Suprapubic skin (tissue), 3 donors: ENCODE data around the gene CDH22.

Experiments used
- EP300 ChIP-seq: sonication (generic); formaldehyde crosslinking; IDR thresholded peaks from one replicate; pipeline ENCODE4 v1.6.1; 2017; ENCODE audit warnings: antibody characterized with exemption
- POLR2A ChIP-seq, 2 donors: fragments of 450-650 bp; IDR thresholded peaks; one replicate each; pipeline ENCODE4 v1.6.1; 2017; ENCODE audit warnings: antibody characterized with exemption in 2 of 2, mild to moderate bottlenecking in 2 of 2, moderate library complexity in 2 of 2
- TF ChIP-seq, protein P1 (sequence below), 2 donors: fragments of 200-600 bp in 1 of 2; fragments of 450-650 bp in 1 of 2; sonication (generic) in 1 of 2; IDR thresholded peaks; one replicate each; pipeline ENCODE4 v1.5.1; 2016 to 2019; ENCODE audit warnings: antibody characterized with exemption in 2 of 2, mild to moderate bottlenecking in 1 of 2, moderate library complexity in 1 of 2

DNA sequence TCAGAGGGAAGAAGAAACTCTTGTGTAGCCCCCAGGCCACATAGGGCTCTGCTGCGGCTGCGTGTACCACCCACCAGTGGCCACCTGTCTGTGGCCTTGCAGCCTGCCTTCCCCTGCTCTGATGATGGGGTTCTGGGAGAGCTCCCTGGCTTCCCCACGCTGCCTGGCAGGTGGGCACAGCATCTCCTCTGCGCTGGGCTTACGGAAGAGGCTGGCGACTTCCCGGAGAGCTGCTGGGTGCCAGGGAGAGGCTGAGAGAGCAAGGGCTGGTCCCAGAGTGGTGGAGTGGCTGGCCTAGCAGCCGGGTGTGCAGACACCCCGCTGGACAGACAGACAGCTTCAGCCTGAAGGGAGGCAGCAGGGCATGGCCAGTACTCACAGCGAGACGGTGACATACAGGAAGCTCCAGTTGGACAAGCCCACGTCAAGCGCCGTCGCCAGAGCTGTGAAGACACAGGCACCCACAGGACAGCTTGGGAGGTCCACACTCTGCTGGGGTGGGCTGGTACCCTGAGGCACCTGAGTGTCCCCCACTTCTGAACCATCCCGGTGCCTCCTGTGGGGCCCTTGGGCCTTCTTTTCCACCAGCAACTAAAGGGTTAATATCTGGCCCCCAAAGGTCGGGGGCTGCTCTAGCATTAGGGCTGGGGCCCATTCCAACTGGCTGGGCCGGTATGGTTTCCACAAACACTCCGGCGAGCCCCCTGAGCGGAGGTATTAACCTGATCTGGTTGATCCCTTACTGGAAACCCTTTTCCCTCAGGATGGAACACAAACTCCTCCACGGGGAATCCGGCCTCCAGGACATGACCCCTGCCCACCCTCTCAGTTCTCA lies 48.1 kb upstream of the CDH22 start:
- TF ChIP-seq, protein P1, sequence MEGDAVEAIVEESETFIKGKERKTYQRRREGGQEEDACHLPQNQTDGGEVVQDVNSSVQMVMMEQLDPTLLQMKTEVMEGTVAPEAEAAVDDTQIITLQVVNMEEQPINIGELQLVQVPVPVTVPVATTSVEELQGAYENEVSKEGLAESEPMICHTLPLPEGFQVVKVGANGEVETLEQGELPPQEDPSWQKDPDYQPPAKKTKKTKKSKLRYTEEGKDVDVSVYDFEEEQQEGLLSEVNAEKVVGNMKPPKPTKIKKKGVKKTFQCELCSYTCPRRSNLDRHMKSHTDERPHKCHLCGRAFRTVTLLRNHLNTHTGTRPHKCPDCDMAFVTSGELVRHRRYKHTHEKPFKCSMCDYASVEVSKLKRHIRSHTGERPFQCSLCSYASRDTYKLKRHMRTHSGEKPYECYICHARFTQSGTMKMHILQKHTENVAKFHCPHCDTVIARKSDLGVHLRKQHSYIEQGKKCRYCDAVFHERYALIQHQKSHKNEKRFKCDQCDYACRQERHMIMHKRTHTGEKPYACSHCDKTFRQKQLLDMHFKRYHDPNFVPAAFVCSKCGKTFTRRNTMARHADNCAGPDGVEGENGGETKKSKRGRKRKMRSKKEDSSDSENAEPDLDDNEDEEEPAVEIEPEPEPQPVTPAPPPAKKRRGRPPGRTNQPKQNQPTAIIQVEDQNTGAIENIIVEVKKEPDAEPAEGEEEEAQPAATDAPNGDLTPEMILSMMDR (IDR thresholded peaks at IDR 0.05): no peak
- TF ChIP-seq POLR2A (IDR thresholded peaks at IDR 0.05) (no peak), EP300 (no peak)
